GM19463 (cell line): ENCODE data around the gene A2M.
A peak's percentile ranks its signal among the peaks of the same experiment; 100 is the strongest.

ENCODE experiments used
- ATAC-seq: cut with Tn5 transposase; IDR thresholded peaks from one replicate; pipeline ENCODE4 v1.9.1; 2021; ENCODE audit warnings: mild to moderate bottlenecking, moderate library complexity; ENCODE audit not compliant: unreplicated experiment

A2M gene

GRCh38 chr12:9122091-9122609 is 6.4 kb upstream of the A2M start:
- no peak for ATAC-seq

GRCh38 chr12:9120487-9121184 is 4.9 kb upstream of the A2M start:
- no peak for ATAC-seq

- peak; percentile 77 for ATAC-seq
Observed at GRCh38 chr12:9118158-9118557, 2.4 kb upstream of the A2M start.

GRCh38 chr12:9114946-9115345 is 773 bp downstream of the A2M start:
- no peak for ATAC-seq

GRCh38 chr12:9113987-9114309 is 1.8 kb downstream of the A2M start:
- no peak for ATAC-seq

- no peak for ATAC-seq
Observed at GRCh38 chr12:9113296-9113986, 2.3 kb downstream of the A2M start.

- ATAC-seq, result no peak
Observed at GRCh38 chr12:9112076-9112853, 3.5 kb downstream of the A2M start.

- no peak for ATAC-seq
Observed at GRCh38 chr12:9111525-9111924, 4.2 kb downstream of the A2M start.

GRCh38 chr12:9109737-9110491 is 5.8 kb downstream of the A2M start:
- ATAC-seq, result no peak

GRCh38 chr12:9109213-9109522 is 6.6 kb downstream of the A2M start:
- ATAC-seq, result no peak

- no peak for ATAC-seq
Observed at GRCh38 chr12:9108504-9109212, 7.1 kb downstream of the A2M start.

GRCh38 chr12:9107542-9107873 is 8.2 kb downstream of the A2M start:
- no peak for ATAC-seq

GRCh38 chr12:9106610-9107541 is 8.8 kb downstream of the A2M start:
- no peak for ATAC-seq

- no peak for ATAC-seq
Observed at GRCh38 chr12:9106067-9106466, 9.7 kb downstream of the A2M start.

- ATAC-seq, result no peak
Observed at GRCh38 chr12:9104767-9105423, 10.8 kb downstream of the A2M start.

GRCh38 chr12:9104087-9104486 is 11.6 kb downstream of the A2M start:
- ATAC-seq, result no peak

GRCh38 chr12:9103050-9103849 is 12.5 kb downstream of the A2M start:
- no peak for ATAC-seq

- ATAC-seq, result no peak
Observed at GRCh38 chr12:9101018-9101687, 14.6 kb downstream of the A2M start.
